HG02885 (cell line): ENCODE data around the gene HTRA1.

ENCODE experiments used
- ATAC-seq: cut with Tn5 transposase; IDR thresholded peaks from one replicate; pipeline ENCODE4 v1.9.1; 2021; ENCODE audit warnings: mild to moderate bottlenecking; ENCODE audit not compliant: unreplicated experiment, poor library complexity

Gene HTRA1

DNA sequence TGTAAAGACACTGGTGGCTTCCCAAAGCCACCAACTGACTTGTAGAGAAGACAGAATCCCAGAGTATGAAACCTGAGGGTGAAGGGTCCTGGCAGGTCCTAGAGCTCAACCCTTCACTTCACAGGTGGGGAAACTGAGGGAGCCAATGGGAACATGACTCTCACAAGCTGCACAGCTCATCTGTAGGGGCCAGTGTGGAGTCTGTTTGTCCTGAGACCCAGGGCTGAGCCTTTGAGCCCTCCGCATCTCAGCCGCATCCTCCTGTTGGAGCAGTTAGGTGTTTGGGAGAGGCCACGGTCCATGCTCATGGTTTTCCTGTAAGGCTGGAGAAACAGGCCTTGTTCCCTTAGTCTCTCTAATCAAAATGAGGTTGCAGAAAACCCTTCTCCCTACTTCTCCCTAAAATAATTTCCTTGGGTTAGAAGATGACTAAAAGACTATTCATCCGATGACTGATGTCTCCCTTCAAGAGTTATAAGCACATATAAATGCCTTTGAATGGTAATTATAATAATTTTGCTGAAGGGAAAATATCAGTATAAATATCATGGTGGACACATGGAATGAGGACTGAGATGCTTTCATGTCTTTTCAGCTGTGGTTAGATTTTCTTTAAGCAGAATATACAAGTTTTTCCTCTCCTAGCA is 10.3 kb downstream of the HTRA1 start:
- no peak for ATAC-seq

GRCh38 chr10:122473116-122473515 is 11.8 kb downstream of the HTRA1 start:
- ATAC-seq: no peak

- ATAC-seq: no peak
These were observed 12.9 kb downstream of the HTRA1 start for GRCh38 chr10:122474131-122474818.

DNA sequence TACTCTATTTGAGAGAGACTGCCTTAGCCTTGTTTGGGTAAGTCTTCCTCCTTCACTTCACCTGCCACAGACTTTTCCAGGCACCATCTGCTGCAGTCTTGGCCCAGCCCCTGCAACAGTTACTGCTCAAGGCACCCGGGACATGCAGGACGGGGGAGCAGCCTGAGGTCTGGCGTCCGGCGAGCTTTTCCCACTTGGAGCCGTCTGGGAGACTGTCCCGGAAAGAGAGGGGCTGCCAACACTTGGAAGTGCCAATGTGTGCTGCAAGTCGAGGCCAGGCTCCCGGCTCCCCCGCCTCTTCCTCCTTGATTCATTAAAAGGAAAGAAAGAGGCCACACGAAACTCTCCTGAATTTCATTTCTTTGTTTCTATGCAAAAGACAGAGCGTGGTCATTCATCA is 13.7 kb downstream of the HTRA1 start:
- ATAC-seq: no peak

- no peak for ATAC-seq
These were observed 14.4 kb downstream of the HTRA1 start for GRCh38 chr10:122475591-122476332.

DNA sequence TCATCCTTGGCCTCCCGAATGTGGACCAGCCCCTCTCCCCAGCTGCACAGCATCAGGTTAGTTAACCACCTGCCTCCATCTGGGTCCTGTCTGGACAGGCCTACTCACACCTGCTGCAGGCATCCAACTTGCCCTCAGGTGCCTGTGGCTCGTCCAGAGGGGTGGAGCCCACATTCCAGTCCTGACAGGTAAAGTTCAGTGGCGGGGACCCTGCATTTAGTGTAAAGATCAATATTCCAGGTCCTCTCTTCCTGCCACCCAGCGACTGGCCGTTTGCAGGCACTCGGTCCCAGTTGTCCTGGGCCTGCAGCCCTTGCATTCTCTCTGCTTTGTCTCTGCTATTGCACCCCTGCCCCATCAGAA is 15.0 kb downstream of the HTRA1 start:
- ATAC-seq: no peak

DNA sequence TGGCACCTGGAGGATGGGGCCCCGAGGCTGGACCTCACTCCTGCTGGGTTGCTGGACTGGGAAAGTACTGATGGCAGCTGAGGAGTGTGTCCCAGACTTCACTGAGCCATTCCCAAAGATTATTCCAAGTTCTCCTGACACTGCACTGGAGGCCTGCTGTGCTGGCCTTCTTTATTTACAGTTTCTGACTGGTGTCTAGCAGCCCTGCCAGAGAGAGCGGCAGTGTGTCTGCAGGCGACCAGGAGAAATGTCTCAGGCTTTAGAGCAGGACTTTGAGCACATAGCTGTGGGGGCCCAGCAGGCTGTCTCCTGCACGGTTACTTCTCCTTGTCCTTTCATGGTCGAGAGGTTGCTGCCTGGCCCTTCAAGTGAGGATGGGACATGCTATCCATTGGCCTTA is 16.1 kb downstream of the HTRA1 start:
- ATAC-seq: no peak

GRCh38 chr10:122478971-122479370 is 17.6 kb downstream of the HTRA1 start:
- no peak for ATAC-seq

GRCh38 chr10:122480146-122480833 is 18.9 kb downstream of the HTRA1 start:
- no peak for ATAC-seq

DNA sequence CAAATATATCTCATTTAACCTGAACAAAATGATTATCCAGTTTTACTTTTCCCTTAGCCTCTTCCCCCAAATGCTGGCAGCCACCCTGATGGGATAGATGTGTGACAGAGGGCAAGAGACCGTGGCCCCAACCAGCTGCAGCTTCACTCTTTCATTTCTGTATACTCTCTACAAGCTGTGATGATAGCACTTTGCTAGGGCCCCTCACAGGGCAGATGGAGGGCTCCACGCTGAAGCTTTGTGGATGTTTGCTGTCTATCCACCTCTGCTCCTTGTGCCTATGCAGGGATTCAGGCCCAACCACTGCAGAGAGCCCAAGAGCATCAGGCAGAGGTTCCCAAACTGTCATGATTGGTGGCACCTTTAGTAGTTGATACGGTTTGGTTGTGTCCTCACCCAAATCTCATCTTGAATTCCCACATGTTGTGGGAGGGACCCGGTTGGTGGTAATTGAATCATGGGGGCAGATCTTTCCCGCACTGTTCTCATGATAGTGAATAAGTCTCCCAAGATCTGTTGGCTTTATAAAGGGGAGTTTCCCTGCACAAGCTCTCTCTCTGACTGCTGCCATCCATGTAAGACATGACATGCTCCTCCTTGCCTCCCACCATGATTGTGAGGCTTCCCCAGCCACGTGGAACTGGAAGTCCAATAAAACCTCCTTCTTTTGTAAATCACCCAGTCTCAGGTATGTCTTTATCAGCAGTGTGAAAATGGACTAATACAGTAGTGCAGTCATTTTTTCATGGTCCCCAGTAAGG is 20.1 kb downstream of the HTRA1 start:
- ATAC-seq: no peak

- no peak for ATAC-seq
These were observed 23.1 kb downstream of the HTRA1 start for GRCh38 chr10:122484276-122485060.

DNA sequence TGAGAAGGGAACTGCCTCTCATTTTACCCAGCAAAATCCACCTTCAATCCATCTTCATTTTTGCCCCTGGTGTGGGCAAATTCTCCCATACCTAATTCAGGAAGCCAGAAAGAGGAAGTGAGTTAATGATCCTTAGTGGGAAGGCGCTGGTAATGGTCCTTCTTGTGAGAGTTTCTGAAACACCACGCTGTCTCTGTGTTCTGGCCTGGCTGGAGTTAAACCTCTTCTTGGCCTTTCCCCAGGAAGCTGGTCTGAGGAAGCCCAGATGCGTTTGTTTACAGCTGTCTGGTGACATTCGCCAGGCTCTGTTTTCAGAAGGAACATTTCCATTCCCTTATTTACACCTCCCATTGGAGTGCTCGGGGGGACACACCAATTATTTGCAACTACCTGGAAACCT is 24.3 kb downstream of the HTRA1 start:
- ATAC-seq: no peak

GRCh38 chr10:122486406-122487080 is 25.2 kb downstream of the HTRA1 start:
- no peak for ATAC-seq

DNA sequence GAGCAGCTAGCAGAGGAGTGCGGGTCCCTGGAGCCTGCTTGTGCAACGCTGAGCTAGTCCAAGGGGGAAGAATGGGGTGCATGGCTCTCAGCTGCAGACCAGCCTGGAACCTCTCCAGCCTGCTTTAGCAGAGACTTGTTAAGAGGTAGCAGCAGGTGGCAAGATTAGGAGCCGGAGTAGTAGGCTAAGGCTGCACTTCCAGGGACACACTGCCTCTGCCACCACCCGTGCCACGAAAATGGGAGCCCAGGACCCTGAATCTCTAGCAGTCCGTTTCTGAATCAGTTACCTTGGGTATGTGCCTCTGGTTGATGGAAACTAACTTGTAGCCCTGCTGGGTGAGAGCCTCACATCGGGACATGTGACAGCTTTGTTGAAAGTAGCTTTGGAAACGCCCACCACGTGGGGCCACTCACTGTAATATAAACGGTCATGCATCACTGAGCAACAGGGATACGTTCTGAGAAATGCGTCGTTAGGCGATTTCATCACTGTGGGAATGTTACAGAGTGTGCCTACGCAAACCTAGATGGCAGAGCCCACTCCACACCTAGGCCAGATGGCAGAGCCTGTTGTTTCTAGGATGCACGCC is 25.9 kb downstream of the HTRA1 start:
- no peak for ATAC-seq

- no peak for ATAC-seq
These were observed 28.9 kb downstream of the HTRA1 start for GRCh38 chr10:122490268-122490667.

DNA sequence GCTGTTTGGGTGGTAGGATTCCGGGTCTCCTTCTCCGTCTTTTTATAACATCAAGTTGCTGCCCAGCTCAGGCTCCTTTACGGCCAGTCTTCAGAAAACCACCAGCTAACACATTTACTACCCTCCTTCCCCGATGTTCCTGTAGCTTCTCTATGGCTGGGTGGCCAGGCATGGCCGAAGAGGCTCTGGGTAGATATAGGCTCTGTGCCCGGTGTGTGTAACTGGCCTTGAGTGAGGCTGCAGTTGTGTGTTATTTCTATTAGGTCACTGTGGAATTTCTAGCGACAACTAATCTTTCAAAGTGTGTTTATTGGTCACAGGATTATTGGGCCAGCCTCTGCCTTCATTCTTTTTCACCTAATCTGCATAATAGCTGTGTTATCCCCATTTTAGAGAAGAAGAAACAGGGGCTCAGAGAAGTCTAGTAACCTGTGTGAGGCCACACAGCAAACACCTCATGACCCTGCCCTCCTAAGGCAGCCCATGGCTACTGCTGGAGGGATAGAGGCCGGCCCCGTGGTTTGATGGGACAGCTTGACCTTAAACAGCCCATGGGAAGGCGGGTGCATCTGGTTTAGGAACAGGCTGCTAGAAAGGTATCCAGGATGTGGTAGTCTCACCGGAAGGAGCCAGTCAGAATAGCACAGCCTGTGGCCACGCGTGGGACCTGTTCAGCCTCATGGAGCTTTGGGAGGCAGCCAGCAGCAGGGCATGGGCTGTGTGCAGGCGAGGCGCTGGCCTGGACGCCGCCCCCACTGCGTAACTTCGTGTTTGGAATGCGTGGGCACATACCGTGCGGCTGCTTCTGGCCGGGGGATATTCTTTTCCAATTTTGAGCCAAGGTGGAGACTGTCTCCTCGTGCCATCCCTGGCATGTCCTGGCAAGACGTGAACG is 29.7 kb downstream of the HTRA1 start:
- no peak for ATAC-seq

GRCh38 chr10:122492006-122492405 is 30.7 kb downstream of the HTRA1 start:
- ATAC-seq: no peak
